ENCODE measurements around the gene TTC27. TPM values are rescaled to one million over a fixed set of nuclear protein-coding genes. Genes with fewer than 3 reads are reported as not detected.

Gene TTC27
- total RNA-seq, 6 donors from 2014 or later = 9.4 to 24.0 (median 12.3) TPM

DNA sequence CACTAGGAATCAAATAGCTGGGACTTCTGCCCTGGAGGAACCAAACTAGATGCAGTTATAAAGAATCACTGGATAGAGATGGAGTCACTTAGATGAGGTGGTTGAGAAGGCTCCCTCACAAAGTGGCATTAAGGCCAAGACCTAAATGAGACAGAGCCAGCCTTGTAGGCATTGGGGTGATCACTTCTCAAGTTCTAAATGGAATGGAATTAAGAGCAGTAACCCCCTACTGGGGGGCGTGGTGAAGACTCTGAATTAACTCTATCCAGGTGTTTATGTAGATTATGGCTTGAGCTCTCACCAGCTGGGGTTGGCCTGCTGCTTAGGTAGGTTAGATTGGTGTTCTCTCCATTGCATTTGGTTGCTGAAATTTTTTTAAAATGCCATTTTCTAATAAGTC lies 71.3 kb downstream of the TTC27 start:
- no peak for DNase-seq
- H3K27me3 ChIP-seq = no peaks in the 10 kb centered on the region
- no peak overlapping the region for H3K4me3 ChIP-seq
- TF ChIP-seq, protein P1, sequence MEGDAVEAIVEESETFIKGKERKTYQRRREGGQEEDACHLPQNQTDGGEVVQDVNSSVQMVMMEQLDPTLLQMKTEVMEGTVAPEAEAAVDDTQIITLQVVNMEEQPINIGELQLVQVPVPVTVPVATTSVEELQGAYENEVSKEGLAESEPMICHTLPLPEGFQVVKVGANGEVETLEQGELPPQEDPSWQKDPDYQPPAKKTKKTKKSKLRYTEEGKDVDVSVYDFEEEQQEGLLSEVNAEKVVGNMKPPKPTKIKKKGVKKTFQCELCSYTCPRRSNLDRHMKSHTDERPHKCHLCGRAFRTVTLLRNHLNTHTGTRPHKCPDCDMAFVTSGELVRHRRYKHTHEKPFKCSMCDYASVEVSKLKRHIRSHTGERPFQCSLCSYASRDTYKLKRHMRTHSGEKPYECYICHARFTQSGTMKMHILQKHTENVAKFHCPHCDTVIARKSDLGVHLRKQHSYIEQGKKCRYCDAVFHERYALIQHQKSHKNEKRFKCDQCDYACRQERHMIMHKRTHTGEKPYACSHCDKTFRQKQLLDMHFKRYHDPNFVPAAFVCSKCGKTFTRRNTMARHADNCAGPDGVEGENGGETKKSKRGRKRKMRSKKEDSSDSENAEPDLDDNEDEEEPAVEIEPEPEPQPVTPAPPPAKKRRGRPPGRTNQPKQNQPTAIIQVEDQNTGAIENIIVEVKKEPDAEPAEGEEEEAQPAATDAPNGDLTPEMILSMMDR (IDR thresholded peaks at IDR 0.05) = no peak
- TF ChIP-seq POLR2AphosphoS5 (IDR thresholded peaks at IDR 0.05) = no peak
- no peak for TF ChIP-seq POLR2A (IDR thresholded peaks at IDR 0.05)
- TF ChIP-seq EP300 (IDR thresholded peaks at IDR 0.05) = no peak
- WGBS, 2 donors = 93 to 100% methylated on average over 1 of the region's 1 CpG
- no peaks in the 10 kb centered on the region for H3K4me1 ChIP-seq
- no peak overlapping the region for H3K27ac ChIP-seq
- peaks cover 0 to 16% (median 8%) of the 10 kb centered on the region in 4 donors for H3K36me3 ChIP-seq
- ATAC-seq (ENCODE audit: low FRiP score in 2 of 2) = no peak
- H3K9me3 ChIP-seq = no peaks in the 10 kb centered on the region

- Histone ChIP-seq H3K27ac (no peak overlapping the region), H3K4me1 (no peaks in the 10 kb centered on the region), H3K9me3 (no peaks in the 10 kb centered on the region), H3K36me3 (peaks cover 0 to 23% (median 10%) of the 10 kb centered on the region in 4 donors), H3K27me3 (no peaks in the 10 kb centered on the region), H3K4me3 (no peak overlapping the region)
- no peak for DNase-seq
- TF ChIP-seq, protein P1 (IDR thresholded peaks at IDR 0.05) = no peak
- TF ChIP-seq EP300 (IDR thresholded peaks at IDR 0.05) (no peak), POLR2A (IDR thresholded peaks at IDR 0.05) (no peak), POLR2AphosphoS5 (IDR thresholded peaks at IDR 0.05) (no peak)
- ATAC-seq (ENCODE audit: low FRiP score in 2 of 2) = no peak
- WGBS, 2 donors = 95% methylated on average over 5 of the region's 5 CpGs
These were observed 74.0 kb downstream of the TTC27 start for GRCh38 chr2:32701806-32702205.

- Histone ChIP-seq H3K4me3 (no peak overlapping the region), H3K4me1 (no peaks in the 10 kb centered on the region), H3K27me3 (no peaks in the 10 kb centered on the region), H3K9me3 (no peaks in the 10 kb centered on the region), H3K27ac (no peak overlapping the region), H3K36me3 (peaks cover 0 to 23% (median 10%) of the 10 kb centered on the region in 4 donors)
- DNase-seq (no peak), ATAC-seq (ENCODE audit: low FRiP score in 2 of 2) (no peak)
- TF ChIP-seq EP300 (IDR thresholded peaks at IDR 0.05) (no peak), POLR2AphosphoS5 (IDR thresholded peaks at IDR 0.05) (no peak), POLR2A (IDR thresholded peaks at IDR 0.05) (no peak)
- TF ChIP-seq, protein P1 (IDR thresholded peaks at IDR 0.05) = no peak
- WGBS, 2 donors = 74 to 91% methylated on average over 5 of the region's 5 CpGs
These were observed 74.6 kb downstream of the TTC27 start for GRCh38 chr2:32702303-32703064.

DNA sequence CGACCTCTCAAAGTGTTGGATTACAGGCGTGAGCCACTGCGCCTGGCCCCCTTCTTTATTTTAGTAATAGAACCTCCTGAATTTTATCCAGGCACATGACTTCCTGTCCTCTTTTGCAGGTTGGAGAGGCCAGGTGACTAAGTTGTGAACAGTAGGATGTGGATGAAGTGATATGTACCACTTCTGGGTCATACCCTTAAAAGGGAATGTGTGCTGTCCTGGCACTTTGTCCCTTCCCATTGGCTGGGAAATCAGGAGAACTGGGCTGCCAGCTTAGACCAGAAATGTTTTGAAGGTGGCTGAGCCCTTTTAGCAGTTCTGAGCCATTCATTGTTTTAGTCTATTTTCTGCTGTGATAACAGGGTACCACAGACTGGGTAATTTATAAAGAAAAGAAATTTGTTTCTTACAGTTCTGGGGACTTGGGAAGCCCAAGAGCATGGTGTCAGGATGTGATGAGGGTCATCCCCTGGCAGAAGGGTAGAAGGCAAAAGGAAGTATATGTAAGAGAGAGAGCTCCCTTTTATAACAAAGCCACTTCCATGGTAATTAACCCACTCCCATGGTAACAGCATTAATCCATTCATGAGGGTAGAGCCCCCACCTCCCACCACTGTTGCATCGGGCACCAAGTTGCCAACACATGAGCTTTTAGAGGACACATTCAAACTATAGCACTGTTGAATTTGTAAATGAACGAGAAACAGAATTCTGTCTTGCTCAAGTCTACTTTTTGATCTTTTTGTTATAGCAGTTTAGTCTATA lies 79.1 kb downstream of the TTC27 start:
- no peak overlapping the region for H3K4me3 ChIP-seq
- no peak for ATAC-seq (ENCODE audit: low FRiP score in 2 of 2)
- TF ChIP-seq EP300 (IDR thresholded peaks at IDR 0.05) = no peak
- no peak for TF ChIP-seq POLR2AphosphoS5 (IDR thresholded peaks at IDR 0.05)
- TF ChIP-seq, protein P1 (IDR thresholded peaks at IDR 0.05) = no peak
- 75 to 98% methylated on average over 5 of the region's 5 CpGs for WGBS, 2 donors
- H3K27me3 ChIP-seq = no peaks in the 10 kb centered on the region
- H3K9me3 ChIP-seq = no peaks in the 10 kb centered on the region
- DNase-seq = no peak
- no peak overlapping the region for H3K27ac ChIP-seq
- peaks cover 0 to 23% (median 10%) of the 10 kb centered on the region in 4 donors for H3K36me3 ChIP-seq
- H3K4me1 ChIP-seq = peaks cover 0 to 9% (median 0%) of the 10 kb centered on the region in 4 donors
